ENCODE data around the gene RPSA.

DNA sequence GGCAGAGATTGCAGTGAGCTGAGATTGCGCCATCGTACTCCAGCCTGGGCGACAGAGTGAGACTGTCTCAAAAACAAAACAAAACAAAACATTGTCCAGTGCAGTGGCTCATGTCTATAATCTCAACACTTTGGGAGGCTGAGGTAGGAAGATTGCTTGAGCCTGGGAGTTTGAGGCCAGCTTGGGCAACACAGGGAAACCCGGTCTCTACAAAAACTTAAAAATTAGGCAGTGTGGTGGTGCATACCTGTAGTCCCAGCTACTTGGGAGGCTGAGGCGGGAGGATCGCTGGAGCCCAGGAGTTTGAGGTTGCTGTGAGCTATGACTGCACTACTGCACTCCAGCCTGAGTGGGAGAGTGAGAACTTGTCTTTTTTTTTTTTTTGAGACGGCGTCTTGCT is 33.8 kb downstream of the RPSA start:
- TF ChIP-seq, protein P1, sequence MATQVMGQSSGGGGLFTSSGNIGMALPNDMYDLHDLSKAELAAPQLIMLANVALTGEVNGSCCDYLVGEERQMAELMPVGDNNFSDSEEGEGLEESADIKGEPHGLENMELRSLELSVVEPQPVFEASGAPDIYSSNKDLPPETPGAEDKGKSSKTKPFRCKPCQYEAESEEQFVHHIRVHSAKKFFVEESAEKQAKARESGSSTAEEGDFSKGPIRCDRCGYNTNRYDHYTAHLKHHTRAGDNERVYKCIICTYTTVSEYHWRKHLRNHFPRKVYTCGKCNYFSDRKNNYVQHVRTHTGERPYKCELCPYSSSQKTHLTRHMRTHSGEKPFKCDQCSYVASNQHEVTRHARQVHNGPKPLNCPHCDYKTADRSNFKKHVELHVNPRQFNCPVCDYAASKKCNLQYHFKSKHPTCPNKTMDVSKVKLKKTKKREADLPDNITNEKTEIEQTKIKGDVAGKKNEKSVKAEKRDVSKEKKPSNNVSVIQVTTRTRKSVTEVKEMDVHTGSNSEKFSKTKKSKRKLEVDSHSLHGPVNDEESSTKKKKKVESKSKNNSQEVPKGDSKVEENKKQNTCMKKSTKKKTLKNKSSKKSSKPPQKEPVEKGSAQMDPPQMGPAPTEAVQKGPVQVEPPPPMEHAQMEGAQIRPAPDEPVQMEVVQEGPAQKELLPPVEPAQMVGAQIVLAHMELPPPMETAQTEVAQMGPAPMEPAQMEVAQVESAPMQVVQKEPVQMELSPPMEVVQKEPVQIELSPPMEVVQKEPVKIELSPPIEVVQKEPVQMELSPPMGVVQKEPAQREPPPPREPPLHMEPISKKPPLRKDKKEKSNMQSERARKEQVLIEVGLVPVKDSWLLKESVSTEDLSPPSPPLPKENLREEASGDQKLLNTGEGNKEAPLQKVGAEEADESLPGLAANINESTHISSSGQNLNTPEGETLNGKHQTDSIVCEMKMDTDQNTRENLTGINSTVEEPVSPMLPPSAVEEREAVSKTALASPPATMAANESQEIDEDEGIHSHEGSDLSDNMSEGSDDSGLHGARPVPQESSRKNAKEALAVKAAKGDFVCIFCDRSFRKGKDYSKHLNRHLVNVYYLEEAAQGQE (IDR thresholded peaks at IDR 0.05; ENCODE audit: low read depth), result no peak
- TF ChIP-seq, protein P2, sequence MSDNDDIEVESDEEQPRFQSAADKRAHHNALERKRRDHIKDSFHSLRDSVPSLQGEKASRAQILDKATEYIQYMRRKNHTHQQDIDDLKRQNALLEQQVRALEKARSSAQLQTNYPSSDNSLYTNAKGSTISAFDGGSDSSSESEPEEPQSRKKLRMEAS (IDR thresholded peaks at IDR 0.05), result no peak
- TF ChIP-seq, protein P3, sequence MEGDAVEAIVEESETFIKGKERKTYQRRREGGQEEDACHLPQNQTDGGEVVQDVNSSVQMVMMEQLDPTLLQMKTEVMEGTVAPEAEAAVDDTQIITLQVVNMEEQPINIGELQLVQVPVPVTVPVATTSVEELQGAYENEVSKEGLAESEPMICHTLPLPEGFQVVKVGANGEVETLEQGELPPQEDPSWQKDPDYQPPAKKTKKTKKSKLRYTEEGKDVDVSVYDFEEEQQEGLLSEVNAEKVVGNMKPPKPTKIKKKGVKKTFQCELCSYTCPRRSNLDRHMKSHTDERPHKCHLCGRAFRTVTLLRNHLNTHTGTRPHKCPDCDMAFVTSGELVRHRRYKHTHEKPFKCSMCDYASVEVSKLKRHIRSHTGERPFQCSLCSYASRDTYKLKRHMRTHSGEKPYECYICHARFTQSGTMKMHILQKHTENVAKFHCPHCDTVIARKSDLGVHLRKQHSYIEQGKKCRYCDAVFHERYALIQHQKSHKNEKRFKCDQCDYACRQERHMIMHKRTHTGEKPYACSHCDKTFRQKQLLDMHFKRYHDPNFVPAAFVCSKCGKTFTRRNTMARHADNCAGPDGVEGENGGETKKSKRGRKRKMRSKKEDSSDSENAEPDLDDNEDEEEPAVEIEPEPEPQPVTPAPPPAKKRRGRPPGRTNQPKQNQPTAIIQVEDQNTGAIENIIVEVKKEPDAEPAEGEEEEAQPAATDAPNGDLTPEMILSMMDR (IDR thresholded peaks at IDR 0.05 in 2 of 3, conservative IDR thresholded peaks at IDR 0.05 in 1 of 3; ENCODE audit: borderline replicate concordance in 1 of 3, insufficient read depth in 1 of 3, low read depth in 2 of 3, low read length in 2 of 3), result no peak
- TF ChIP-seq CBX3 (IDR thresholded peaks at IDR 0.05; ENCODE audit: low read depth) (no peak), JUND (IDR thresholded peaks at IDR 0.05) (no peak), POLR2A (IDR thresholded peaks at IDR 0.05; ENCODE audit: borderline replicate concordance, extremely low read depth, insufficient read depth, insufficient read length) (no peak), ZNF274 (IDR thresholded peaks at IDR 0.05; ENCODE audit: low read depth, low read length) (no peak), EZH2 (IDR thresholded peaks at IDR 0.05) (no peak)
- TF ChIP-seq, protein P4, sequence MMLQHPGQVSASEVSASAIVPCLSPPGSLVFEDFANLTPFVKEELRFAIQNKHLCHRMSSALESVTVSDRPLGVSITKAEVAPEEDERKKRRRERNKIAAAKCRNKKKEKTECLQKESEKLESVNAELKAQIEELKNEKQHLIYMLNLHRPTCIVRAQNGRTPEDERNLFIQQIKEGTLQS (IDR thresholded peaks at IDR 0.05), result no peak
